ENCODE data around the gene CAMK2D. TPM values are rescaled to one million over a fixed set of nuclear protein-coding genes. Genes with fewer than 3 reads are reported as not detected.

CAMK2D gene
- total RNA-seq, 1 experiment from 2014 or later, result 9.0 TPM

GRCh38 chr4:113593400-113594230, 167.9 kb downstream of the CAMK2D start:
- DNase-seq, result no peak
- H3K36me3 Mint-ChIP-seq (ENCODE audit: insufficient read depth in 1 of 3, low read depth in 3 of 3), result no peaks in the 10 kb centered on the region
- no peak overlapping the region for H2BK120ac ChIP-seq (ENCODE audit: low read depth, low read length, poor library complexity, severe bottlenecking)
- no peak overlapping the region for H2BK20ac ChIP-seq (ENCODE audit: low read depth, low read length, poor library complexity, severe bottlenecking)
- H3K27me3 Mint-ChIP-seq (ENCODE audit: low read depth), result no peaks in the 10 kb centered on the region
- peak overlapping the region; percentile 16 for H3K18ac ChIP-seq (ENCODE audit: insufficient read length, low read depth, low read length)
- H3K79me2 ChIP-seq (ENCODE audit: insufficient read depth, low read length), result no peaks in the 10 kb centered on the region
- no peak for TF ChIP-seq CTCF (conservative IDR thresholded peaks at IDR 0.05)
- no peak overlapping the region for H2BK12ac ChIP-seq (ENCODE audit: insufficient read length, low read depth, low read length)
- no peak overlapping the region for H4K5ac ChIP-seq (ENCODE audit: insufficient read length, low read depth, low read length)
- H2AFZ ChIP-seq (ENCODE audit: low read length), result no peak overlapping the region
- H4K8ac ChIP-seq (replicated peaks; ENCODE audit: insufficient read length, low read depth, low read length), result no peak overlapping the region
- no peak overlapping the region for H3K14ac ChIP-seq (ENCODE audit: insufficient read depth, low read length)
- peaks cover 3% of the 10 kb centered on the region in 2 experiments; a peak in 1 of 4 replicates for H3K4me1 Mint-ChIP-seq
- H3K4ac ChIP-seq (ENCODE audit: low read depth, low read length), result no peak overlapping the region
- no peak overlapping the region for H2AK5ac ChIP-seq (ENCODE audit: insufficient read length, low read length)
- H4K91ac ChIP-seq (ENCODE audit: insufficient read length, low read depth, low read length), result no peak overlapping the region
- no peak overlapping the region for H3K9ac ChIP-seq (ENCODE audit: extremely low read depth, insufficient read length, low read length)
- no peak overlapping the region for H3K23ac ChIP-seq (ENCODE audit: insufficient read length, low read depth, low read length)
- no peaks in the 10 kb centered on the region for H3K9me3 Mint-ChIP-seq
- H3T11ph ChIP-seq (ENCODE audit: low read length), result no peak overlapping the region
- WGBS (ENCODE audit: extremely low coverage, insufficient read length, low lambda C conversion rate), result no CpG with 5 or more reads among the region's 1 CpG
- no peak overlapping the region for H2BK5ac ChIP-seq (ENCODE audit: insufficient read length, low read length)
- H3K79me1 ChIP-seq (ENCODE audit: insufficient read depth, low read depth, low read length, poor library complexity, severe bottlenecking), result no peaks in the 10 kb centered on the region
- no peaks in the 10 kb centered on the region for H3K23me2 ChIP-seq (ENCODE audit: insufficient read length, low read depth, low read length, poor library complexity, severe bottlenecking)
- no peaks in the 10 kb centered on the region; the same call in 1 of the 2 replicates for H3K4me1 ChIP-seq (ENCODE audit: insufficient read depth, low read length)
- H4K20me1 ChIP-seq (ENCODE audit: control insufficient read depth, insufficient read depth, insufficient read length), result no peaks in the 10 kb centered on the region
- no peak overlapping the region for H3K27ac ChIP-seq (ENCODE audit: insufficient read length, low read depth, low read length)
- H3K27me3 ChIP-seq (ENCODE audit: insufficient read depth, low read length), result no peaks in the 10 kb centered on the region
- H2BK15ac ChIP-seq (ENCODE audit: low read depth, low read length), result no peak overlapping the region
- no peaks in the 10 kb centered on the region for H3K9me3 ChIP-seq (ENCODE audit: control insufficient read depth, low read depth, low read length)
- no peak overlapping the region for H3K56ac ChIP-seq (ENCODE audit: insufficient read length, low read depth, low read length)
- H3K27ac Mint-ChIP-seq, result peak overlapping the region in 2 of 3 experiments; percentile 11 to 38; a peak in 2 of 7 replicates
- no peak overlapping the region for H3K4me3 Mint-ChIP-seq
- H3K4me2 ChIP-seq (ENCODE audit: insufficient read depth, insufficient read length, low read length), result no peak overlapping the region
